Heart left ventricle (tissue), 13 donors: ENCODE measurements around the gene SEC14L2.

Experiments
- POLR2A ChIP-seq, 2 donors: fragments of 450-650 bp; IDR thresholded peaks; one replicate each; pipeline ENCODE4 v1.6.1; 2017; ENCODE audit warnings: antibody characterized with exemption in 2 of 2, mild to moderate bottlenecking in 2 of 2, moderate library complexity in 2 of 2
- TF ChIP-seq, protein P1 (sequence below), 12 donors: fragments of 200-600 bp; sonication (generic) in 4 of 12; IDR thresholded peaks; one replicate each; pipeline versions ENCODE4 v1.5.0 to v1.8.0; 2018 to 2022; ENCODE audit warnings: antibody characterized with exemption in 12 of 12, mild to moderate bottlenecking in 5 of 12
- donor health status: ischemic (EF 13 %, LVEDD 7.1; RV severe dilation, severe dysfunction).
- donor health status: DM: no; HTN: yes; CAD: no.
- donor health status: DM: no; HTN: no; CAD: no.
- donor health status: ischemic (EF 25% LVEDD 6.9; RV normal size, moderate dysfunction).
- donor health status: ischemic (EF 25% LVEDD 5.7; RV mildly dilated, moderate dysfunction).
- donor health status: ischemic (EF 35%, LVEDD 5.7; RV mildly dilated, moderate dysfunction).
- donor health status: nonischemic (EF 11% LVEDD 7.7; RV severe dilation, severe dysfunction).
- donor health status: DM: yes; HTN: yes; CAD: no.
- donor health status: PGD.
- donor health status: ischemic (EF 29% LVEDD 5.4; RV normal size, mild dysfunction).
- donor health status: nonischemic (EF 23%, LVEDD 6.1; RV moderate dilation, normal function).

DNA sequence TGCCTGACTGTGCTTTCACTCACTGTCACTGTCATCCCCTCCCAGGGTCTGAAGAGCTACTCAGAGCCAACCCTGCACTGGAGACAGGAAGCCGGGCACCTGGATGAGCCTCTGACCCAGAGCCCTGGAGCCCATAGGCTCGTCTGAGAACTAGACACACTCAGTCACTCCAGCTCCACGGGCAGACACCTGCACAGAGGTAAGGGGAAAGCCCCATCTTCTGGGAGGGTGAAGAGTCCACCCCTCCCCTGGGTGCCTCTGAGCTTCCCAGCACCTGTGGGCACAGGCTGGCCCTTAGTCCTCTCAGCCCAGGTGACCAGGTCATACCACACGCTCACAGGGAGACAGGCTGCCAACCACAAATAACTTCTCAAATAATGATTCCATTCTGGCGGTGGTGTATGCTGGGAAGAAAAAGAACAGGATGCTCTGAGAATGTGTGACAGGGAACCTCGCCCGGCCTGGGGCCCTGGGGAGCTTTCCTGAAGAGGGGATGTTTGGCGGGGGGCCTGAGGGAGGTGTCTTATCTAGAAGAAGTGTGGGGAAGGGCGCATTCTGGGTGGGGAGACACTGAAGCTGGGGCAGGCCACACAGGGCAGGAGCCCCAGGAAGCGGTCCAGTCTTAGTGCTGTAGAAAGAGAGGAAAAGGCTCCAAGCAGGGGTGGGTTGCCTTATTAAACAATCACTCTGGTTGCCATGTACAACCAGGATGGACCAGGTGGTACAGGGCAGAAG, 34.7 kb upstream of the SEC14L2 start:
- TF ChIP-seq, protein P1, sequence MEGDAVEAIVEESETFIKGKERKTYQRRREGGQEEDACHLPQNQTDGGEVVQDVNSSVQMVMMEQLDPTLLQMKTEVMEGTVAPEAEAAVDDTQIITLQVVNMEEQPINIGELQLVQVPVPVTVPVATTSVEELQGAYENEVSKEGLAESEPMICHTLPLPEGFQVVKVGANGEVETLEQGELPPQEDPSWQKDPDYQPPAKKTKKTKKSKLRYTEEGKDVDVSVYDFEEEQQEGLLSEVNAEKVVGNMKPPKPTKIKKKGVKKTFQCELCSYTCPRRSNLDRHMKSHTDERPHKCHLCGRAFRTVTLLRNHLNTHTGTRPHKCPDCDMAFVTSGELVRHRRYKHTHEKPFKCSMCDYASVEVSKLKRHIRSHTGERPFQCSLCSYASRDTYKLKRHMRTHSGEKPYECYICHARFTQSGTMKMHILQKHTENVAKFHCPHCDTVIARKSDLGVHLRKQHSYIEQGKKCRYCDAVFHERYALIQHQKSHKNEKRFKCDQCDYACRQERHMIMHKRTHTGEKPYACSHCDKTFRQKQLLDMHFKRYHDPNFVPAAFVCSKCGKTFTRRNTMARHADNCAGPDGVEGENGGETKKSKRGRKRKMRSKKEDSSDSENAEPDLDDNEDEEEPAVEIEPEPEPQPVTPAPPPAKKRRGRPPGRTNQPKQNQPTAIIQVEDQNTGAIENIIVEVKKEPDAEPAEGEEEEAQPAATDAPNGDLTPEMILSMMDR (IDR thresholded peaks at IDR 0.05): no peak
- TF ChIP-seq POLR2A (IDR thresholded peaks at IDR 0.05): no peak
